GM21515 (cell line): ENCODE measurements around the gene ZNF557.
A peak's percentile ranks its signal among the peaks of the same experiment; 100 is the strongest.
"Not testable (repeated sequence)": the region's sequence is repeated elsewhere in the genome, so short reads cannot be mapped to it uniquely, and the experiment has no call there.

Experiments
- ATAC-seq: cut with Tn5 transposase; IDR thresholded peaks from one replicate; pipeline ENCODE4 v1.9.1; 2021; ENCODE audit not compliant: unreplicated experiment

ZNF557 gene

GRCh38 chr19:7069042-7069903 lies at the start of gene ZNF557:
ZNF557 (plus strand) TSS chr19:7069703; CDS start chr19:7075075, 5,372 bp downstream.
- ATAC-seq = peak; percentile 90

DNA sequence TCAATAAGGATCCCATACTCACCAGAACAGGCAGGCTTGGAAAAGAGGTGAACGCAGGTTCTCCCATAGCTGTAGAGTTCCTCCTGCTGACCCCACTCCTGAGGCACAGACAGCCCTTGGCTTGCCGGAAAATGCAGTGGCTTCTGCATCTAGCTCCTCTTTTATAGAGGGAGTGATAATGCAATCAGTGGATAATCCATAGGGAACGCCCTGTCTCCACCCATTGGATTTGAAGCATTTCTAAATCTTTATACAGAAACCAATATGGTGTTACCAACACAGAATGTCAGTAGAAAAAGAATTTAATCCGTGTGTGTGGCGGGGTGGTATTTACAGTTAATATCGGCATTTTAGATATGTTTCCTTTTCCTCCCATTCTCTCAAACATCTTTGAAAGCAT lies 48.2 kb upstream of the ZNF557 start, which contains the start of gene MBD3L2B:
TSS of gene MBD3L2B (minus strand) at position 101 of the 400 bp plus-strand sequence. CDS start at position 67, 34 bp downstream.
- ATAC-seq = not testable (repeated sequence)

- ATAC-seq = not testable (repeated sequence)
Observed at GRCh38 chr19:7028790-7029189, 40.7 kb upstream of the ZNF557 start.

DNA sequence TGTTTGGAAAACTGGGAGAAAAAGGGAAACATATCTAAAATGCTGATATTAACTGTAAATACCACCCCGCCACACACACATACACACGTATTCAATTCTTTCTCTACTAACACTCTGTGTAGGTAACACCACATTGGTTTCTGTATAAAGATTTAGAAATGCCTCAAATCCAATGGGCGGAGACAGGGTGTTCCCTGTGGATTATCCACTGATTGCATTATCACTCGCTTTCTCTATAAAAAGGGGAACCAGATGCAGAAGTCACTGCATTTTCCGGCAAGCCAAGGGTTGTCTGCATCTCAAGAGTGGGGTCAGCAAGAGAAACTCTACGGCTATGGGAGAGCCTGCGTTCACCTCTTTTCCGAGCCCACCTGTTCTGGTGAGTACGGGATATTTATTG lies 39.2 kb upstream of the ZNF557 start, which contains the start of gene MBD3L5:
TSS of gene MBD3L5 (plus strand) at position 301 of the 400 bp plus-strand sequence. CDS start at position 335, 34 bp downstream.
- ATAC-seq = not testable (repeated sequence)

DNA sequence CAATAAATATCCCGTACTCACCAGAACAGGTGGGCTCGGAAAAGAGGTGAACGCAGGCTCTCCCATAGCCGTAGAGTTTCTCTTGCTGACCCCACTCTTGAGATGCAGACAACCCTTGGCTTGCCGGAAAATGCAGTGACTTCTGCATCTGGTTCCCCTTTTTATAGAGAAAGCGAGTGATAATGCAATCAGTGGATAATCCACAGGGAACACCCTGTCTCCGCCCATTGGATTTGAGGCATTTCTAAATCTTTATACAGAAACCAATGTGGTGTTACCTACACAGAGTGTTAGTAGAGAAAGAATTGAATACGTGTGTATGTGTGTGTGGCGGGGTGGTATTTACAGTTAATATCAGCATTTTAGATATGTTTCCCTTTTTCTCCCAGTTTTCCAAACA lies 29.4 kb upstream of the ZNF557 start, which contains the start of gene MBD3L4:
TSS of gene MBD3L4 (minus strand) at position 101 of the 400 bp plus-strand sequence. CDS start at position 66, 35 bp downstream.
- ATAC-seq = not testable (repeated sequence)

GRCh38 chr19:7041563-7041962 lies 27.9 kb upstream of the ZNF557 start:
- ATAC-seq = not testable (repeated sequence)

DNA sequence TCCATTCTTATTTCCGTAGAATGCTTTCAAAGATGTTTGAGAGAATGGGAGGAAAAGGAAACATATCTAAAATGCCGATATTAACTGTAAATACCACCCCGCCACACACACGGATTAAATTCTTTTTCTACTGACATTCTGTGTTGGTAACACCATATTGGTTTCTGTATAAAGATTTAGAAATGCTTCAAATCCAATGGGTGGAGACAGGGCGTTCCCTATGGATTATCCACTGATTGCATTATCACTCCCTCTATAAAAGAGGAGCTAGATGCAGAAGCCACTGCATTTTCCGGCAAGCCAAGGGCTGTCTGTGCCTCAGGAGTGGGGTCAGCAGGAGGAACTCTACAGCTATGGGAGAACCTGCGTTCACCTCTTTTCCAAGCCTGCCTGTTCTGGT lies 20.5 kb upstream of the ZNF557 start, which contains the start of gene MBD3L2:
TSS of gene MBD3L2 (plus strand) at position 301 of the 400 bp plus-strand sequence. CDS start at position 354, 53 bp downstream.
- not testable (repeated sequence) for ATAC-seq

- not testable (repeated sequence) for ATAC-seq
Observed at GRCh38 chr19:7051421-7051820, 18.1 kb upstream of the ZNF557 start.

DNA sequence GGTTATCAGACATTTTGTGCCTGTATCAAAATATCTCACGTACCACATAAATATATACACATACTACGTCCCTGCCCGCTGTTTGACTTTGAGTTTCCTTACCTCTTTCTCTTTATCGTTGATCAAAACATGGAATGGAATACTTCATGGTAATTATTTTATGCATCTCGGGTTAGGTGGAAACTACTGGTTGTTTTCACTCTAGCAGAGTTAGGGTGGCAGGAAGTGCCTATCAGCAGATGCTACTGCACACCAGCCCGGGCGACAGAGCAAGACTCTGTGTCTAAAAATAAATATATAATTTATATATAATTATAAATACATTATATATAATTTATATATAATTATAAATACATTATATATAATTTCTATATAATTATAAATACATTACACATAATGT lies 16.6 kb upstream of the ZNF557 start:
- ATAC-seq = not testable (repeated sequence)

DNA sequence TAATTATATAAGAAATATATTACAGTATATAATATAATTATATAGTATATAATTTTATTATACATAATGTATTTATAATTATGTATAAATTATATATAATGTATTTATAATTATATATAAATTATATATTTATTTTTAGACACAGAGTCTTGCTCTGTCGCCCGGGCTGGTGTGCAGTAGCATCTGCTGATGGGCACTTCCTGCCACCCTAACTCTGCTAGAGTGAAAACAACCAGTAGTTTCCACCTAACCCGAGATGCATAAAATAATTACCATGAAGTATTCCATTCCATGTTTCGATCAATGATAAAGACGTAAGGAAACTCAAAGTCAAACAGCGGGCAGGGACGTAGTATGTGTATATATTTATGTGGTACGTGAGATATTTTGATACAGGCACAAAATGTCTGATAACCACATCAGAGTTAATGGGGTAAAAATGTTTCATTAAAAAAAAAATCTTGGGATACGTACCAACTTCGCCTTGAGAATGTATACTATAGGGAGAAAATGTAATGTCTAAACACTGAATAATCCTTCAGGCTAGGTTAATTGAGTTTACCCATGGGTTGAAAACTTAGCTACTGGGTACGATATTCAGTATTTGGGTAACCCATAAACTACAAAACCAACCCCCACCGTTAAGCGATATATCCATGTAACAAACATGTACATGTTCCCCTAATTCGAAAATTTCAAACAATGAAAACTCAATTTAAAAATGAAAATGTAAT lies 14.7 kb upstream of the ZNF557 start:
- not testable (repeated sequence) for ATAC-seq

DNA sequence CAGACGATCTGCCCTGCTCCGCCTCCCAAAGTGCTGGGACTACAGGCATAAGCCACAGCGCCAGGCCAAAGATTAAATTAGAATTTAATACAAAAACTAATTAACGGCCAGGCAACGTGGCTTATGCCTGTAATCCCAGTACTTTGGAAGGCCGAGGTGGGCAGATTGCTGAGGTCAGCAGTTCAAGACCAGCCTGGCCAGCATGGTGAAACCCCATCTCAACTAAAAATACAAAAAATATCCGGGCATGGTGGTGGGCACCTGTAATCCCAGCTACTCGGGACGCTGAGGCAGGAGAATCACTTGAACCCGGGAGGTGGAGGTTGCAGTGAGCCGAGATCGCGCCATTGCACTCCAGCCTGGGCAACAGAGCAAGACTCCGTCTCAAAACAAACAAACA lies 13.8 kb upstream of the ZNF557 start:
- not testable (repeated sequence) for ATAC-seq

DNA sequence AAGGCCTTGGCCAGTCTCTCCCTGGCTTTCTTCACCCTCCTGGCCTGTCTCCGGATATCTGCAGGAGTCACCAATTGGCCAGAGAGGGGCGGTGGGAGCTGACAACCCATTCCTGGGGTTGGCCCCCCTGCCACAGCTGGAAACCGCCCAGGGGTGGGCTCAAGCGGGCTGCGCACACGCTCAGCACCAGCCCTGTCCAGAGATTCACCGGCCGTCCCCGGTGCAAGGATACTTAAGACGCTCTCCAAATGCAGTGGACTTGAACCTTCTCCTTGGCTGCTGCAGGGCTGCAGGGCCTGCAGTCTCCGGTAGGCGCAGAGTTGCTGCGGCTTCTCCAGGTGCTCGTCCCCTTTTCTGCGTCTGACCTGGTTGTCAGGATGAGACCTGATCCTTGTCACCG lies 13.1 kb upstream of the ZNF557 start:
- ATAC-seq = not testable (repeated sequence)

GRCh38 chr19:7058576-7058975 lies 10.9 kb upstream of the ZNF557 start, which contains the start of gene MBD3L3:
MBD3L3 (minus strand) TSS chr19:7058676; CDS start chr19:7058605, 71 bp downstream.
- ATAC-seq = not testable (repeated sequence)

- ATAC-seq = not testable (repeated sequence)
Observed at GRCh38 chr19:7059977-7060376, 9.5 kb upstream of the ZNF557 start.

DNA sequence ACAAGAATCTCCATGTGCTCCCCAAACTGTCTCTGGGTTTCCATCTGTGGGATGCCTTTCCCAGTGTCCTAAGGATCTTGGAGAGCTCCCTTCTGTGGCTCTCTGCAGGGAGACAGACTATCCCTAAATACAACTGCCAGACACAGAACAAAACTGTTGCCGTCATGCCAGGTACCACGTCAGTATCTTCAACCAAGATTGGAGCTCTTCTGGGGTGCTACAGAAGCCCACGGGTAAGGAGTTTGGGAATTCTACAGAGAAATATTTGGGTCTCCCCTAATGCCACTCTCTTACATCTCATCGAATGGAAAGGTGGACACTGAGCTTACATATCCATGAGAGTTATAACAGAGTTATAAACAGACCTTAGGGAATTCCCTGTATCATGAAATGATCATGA lies 6.2 kb upstream of the ZNF557 start:
- no peak for ATAC-seq

DNA sequence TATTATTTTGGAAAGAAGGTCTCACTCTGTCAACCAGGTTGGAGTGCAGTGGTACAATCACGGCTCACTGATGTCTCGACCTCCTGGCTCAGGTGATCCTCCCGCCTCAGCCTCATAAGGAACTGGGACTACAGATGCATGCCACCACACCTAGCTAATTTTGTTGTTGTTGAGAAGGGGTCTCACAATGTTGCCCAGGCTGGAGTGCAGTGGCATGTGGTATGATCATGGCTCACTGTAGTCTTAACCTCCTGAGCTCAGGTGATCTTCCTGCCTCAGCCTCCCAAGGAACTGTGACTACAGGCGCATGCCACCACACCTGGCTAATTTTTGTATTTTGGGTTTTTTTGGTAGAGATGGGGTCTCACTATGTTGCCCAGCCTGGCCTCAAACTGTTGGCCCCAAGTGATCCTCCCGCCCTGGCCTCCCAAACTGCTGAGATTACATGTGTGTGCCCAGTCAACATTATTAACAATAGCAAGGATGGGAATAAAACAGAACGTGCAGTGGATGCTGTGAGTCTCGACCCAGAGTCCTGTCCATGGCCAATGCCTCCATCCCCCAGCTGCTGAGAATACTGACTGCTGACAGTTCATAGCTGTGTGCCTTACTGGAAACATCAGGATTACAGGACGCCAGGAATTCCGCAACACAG lies 5.6 kb upstream of the ZNF557 start:
- ATAC-seq = no peak

DNA sequence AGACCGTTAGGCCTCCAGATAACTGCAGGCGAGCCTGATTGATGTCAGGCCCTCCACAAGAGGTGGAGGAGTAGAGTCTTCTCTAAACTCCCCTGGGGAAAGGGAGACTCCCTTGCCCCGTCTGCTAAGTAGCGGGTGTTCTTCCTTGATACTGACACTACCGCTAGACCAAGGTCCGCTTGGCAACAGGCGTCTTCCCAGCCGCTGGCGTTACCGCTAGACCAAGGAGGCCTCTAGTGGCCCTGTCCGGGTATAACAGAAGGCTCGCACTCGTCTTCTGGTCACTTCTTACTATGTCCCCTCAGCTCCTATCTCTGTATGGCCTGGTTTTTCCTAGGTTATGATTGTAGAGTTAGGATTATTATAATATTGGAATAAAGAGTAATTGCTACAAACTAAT lies 2.4 kb upstream of the ZNF557 start:
- ATAC-seq = not testable (repeated sequence)

GRCh38 chr19:7067716-7068115 lies 1.8 kb upstream of the ZNF557 start:
- ATAC-seq = no peak

GRCh38 chr19:7068599-7068998 lies 904 bp upstream of the ZNF557 start:
- ATAC-seq = no peak

DNA sequence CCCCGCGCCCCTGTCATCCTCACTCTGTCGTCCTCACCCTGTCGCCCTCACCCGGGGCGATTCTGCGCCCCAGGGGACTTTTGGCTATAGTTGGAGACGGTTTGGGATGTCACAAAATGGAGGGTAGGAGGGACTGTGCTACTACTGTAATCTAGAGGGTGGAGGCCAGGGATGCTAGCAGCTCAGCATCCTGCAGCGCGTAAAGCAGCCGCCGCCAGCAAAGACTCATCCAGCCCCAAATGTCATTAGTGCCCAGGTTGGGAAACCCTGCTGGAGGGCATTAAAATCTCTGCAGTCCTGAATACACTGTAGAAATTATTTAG lies 362 bp downstream of the ZNF557 start:
- ATAC-seq = no peak

DNA sequence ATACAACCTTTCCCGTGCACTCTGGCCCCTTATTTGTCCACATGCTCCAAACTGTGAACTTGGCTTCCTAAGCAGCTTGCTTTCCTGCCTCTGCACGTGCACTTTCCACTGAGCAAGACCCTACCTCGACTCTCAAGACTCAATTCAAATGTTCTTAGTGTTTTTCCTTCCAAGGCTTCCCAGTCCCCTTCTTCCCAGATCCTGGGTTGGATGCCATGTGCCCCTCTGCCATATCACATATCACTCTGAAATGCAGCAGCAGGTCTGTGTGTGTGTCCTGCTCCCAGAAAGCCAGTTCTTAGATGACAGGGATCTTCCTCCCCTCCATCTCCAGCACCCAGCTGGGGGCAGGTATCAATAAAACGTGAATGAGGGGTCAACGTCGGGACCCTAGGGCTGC lies 3.0 kb downstream of the ZNF557 start:
- no peak for ATAC-seq
